GM18502 (cell line): Measurements from ENCODE around the gene RAB26.

Experiments
- ATAC-seq: cut with Tn5 transposase; IDR thresholded peaks from one replicate; pipeline ENCODE4 v1.9.1; 2021; ENCODE audit warnings: mild to moderate bottlenecking; ENCODE audit not compliant: unreplicated experiment, poor library complexity

The RAB26 gene

GRCh38 chr16:2176047-2176446, 27.6 kb downstream of the RAB26 start:
- no peak for ATAC-seq

DNA sequence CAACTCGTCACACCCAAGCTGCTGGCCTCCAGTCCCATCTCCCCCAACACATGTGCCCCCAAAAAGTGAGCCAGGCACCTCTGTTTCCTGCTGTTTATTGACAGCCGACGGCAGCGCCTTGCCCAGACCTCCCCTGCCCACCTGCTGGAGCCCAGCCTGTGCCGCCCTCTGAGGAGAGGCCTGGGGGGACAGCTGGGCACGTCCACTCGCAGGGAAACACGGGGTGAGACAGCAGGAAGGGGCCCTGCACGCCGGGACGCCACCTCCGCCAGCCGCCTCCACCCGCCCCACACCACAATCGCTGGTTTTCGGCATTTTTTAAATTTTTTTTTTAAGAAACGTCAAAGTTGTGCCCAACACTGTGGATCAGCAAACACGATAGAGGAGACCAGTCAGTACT, 28.7 kb downstream of the RAB26 start:
- no peak for ATAC-seq

- ATAC-seq, result no peak
Observed at GRCh38 chr16:2177561-2177960, 29.1 kb downstream of the RAB26 start.

- ATAC-seq, result no peak
Observed at GRCh38 chr16:2178321-2179106, 30.1 kb downstream of the RAB26 start.

DNA sequence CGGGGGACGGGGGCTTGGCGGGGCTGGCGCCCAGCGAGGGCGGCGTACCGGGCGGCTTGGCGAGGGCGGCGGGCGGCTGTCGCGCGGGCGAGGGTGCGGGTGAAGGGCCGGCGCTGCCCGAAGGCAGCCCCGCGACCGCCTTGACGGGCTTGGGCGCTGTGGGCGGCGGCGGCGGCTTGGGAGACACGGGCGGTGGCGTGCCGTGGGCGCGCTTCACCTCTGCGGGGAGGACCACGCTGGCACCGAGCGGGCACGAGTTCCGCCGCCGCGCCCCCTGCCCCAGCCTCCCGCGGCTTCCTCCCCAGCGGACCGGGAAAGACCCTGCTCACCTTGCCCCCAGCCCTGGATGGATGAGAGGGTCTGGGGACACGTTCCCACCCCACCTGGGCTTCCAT, 30.7 kb downstream of the RAB26 start:
- no peak for ATAC-seq

- ATAC-seq, result no peak
Observed at GRCh38 chr16:2179576-2179975, 31.2 kb downstream of the RAB26 start.

DNA sequence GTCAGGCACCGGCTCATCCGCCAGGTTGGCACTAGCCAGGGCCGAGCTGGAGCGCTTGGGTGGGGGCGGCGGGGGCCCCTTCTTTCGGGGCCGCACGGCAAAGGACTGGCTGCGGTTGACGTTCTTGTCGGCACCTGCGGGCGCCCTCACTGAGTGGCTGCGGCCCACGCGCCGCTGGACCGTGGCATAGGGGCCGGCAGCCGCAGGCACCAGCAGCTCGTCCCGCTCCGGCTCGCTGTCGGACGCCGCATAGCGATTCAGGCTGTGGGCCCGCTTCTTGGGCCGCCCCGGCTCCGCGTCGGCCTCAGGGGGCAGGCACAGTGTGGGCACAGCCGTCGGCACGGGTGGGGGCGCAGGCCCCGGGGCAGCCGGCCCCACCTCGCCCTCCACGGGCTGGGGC, 32.0 kb downstream of the RAB26 start:
- ATAC-seq, result no peak

GRCh38 chr16:2180962-2181923, 32.8 kb downstream of the RAB26 start:
- no peak for ATAC-seq

DNA sequence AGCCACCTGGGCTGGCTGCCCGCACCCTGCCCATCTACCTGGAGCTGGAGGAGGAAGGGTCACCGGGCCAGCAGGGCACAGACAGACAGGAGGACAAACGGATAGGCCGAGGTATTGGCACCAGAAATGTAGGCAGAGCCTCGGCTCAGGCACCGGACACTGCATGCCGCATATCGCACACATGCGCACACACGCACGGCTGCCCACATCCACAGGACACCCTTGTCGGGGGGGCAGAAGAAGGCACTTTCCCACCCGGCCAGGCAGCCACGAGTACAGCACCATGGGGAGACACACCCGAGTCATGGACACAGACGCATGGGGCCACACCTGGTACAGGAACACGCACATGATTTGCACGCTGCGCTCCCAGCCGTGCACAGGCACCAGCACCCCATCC, 33.5 kb downstream of the RAB26 start:
- ATAC-seq, result no peak

DNA sequence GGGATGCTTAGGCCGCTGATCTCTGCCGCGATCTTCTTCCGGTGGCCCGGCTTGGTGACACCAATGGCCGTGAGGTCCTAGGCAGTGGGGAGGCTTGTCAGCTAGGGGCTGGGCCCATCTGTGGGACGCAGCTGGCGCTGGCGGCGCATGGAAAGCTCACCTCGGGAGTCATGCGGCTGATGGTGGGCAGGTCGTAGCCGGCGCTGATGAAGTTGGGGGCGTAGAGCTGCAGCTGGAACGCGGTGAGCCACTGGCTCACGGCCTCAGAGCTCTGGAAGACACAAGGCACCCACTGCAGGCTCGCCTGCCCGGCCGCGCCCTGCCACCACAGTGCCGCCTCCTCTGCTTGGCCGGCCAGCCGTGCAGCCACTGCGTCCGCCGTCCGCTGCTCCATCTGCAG, 35.2 kb downstream of the RAB26 start:
- no peak for ATAC-seq

DNA sequence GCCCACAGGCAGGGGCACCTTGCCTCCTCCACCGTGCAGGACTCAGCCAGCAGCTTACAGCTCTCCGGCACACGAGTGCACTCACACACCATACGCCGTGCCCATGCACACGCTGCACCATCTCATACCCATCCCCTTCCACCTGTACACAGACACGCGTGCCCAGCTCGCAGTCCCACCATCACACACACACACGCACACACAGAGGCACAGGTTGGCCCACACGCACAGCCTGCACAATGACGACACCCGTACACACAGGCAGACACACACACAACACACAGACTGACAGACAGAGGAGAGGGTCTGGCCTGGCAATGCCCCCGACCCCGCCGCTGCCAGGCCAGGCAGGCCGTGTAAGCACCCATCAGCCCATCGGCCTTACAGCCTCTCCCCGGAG, 35.9 kb downstream of the RAB26 start:
- ATAC-seq, result no peak

DNA sequence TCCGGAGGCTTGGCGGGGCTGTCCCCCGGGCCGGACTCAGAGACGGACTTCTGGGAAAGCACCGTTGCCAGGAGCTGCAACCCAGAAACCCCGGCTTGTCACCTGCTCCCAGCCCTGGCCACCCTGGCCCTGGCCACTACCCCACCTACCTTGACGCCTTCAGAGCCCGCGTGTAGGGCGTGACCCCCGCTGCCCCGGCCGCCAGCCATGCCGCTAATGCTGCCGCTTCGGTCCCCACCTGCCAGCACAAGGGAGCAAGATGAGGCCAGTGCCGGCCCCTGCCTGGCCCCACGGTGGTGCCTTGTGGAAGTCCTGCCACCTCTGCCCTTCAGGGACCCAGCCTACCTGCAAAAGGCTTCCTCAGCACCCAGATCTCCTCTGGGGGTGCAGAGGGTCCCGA, 36.5 kb downstream of the RAB26 start:
- no peak for ATAC-seq

DNA sequence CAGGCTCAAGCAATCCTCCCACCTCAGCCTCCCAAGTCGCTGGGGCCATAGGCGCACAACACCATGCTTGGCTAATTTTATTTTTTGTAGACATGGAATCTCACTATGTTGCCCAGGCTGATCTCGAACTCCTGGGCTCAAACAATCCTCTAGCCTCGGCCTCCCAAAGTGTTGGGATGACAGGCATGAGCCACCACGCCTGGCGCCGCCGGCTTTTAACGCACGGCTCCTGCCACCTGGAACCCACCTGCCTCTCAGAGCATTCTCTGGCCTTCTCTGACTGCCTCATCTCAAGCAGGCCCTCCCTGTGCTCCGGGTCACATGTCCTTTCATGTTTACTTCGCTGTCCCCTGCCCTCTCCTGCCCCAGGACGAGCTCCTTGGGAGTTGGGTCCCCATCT, 37.6 kb downstream of the RAB26 start:
- ATAC-seq, result no peak

- ATAC-seq, result no peak
Observed at GRCh38 chr16:2186505-2186904, 38.1 kb downstream of the RAB26 start.

- no peak for ATAC-seq
Observed at GRCh38 chr16:2187212-2187611, 38.8 kb downstream of the RAB26 start.

- no peak for ATAC-seq
Observed at GRCh38 chr16:2188395-2188794, 40.0 kb downstream of the RAB26 start.

DNA sequence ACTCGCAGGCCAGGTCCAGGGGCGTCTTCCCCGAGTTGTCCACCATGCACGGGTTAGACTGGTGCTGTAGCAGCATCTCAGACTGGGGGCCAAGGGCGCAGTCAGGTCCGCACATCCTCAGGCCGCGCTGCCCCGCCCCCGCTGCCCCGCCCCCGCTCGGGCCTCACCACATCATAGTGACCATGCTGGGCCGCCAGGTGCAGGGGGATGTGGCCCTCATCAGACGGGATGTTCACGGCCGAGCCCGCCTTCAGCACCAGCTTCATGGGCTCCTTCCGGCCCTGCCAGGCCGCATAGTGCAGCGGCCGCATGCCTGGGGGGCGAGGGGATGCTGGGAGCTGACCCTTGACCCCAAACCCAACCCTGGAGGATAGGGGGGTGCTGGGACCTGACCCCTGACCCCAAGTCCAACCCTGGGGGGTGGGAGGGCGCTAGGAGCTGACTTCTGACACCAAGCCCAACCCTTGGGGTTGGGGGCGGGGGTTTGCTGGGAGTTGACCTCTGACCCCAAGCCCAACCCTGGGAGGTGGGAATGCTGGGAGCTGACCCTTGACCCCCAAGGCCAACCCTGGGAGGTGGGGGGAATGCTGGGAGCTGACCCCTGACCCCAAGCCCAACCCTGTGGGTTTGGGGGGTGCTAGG, 40.9 kb downstream of the RAB26 start:
- ATAC-seq, result no peak

GRCh38 chr16:2190002-2190658, 41.7 kb downstream of the RAB26 start:
- no peak for ATAC-seq

- no peak for ATAC-seq
Observed at GRCh38 chr16:2190659-2191445, 42.4 kb downstream of the RAB26 start.

DNA sequence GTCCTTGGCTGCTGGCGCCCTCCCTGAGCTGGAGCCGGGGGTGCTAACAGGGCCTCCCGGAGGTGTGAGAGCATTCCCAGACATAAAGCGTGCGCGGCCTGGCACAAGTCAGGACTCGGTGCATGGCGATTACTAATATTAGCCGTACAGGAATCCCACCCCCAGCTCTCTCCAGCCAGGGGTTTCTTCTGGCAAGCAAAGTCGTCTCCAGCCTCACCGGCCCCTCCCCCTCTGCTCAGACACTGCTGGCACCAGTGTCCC, 43.0 kb downstream of the RAB26 start:
- ATAC-seq, result no peak
